Upper lobe of right lung (tissue), 1 donor: ENCODE results near the gene SPHK2. TPM values are rescaled to one million over a fixed set of nuclear protein-coding genes. Genes with fewer than 3 reads are reported as not detected.

ENCODE experiments used
- ATAC-seq: fragments of 200-7000 bp; cut with Tn5 transposase; one replicate; pipeline ENCODE4 v1.9.1; 2020; ENCODE audit warnings: mild to moderate bottlenecking, moderate library complexity
- DNase-seq: peaks from one replicate; pipeline ENCODE4 v3.0.0-alpha.2; 2020
- H3K27ac ChIP-seq: fragments of 200-600 bp; one replicate; pipeline ENCODE4 v1.8.0; 2022
- H3K27me3 ChIP-seq: fragments of 200-600 bp; one replicate; pipeline ENCODE4 v1.8.0; 2022; ENCODE audit warnings: mild to moderate bottlenecking
- H3K36me3 ChIP-seq: fragments of 200-600 bp; one replicate; pipeline ENCODE4 v1.8.0; 2022
- H3K4me1 ChIP-seq: fragments of 200-600 bp; one replicate; pipeline ENCODE4 v1.8.0; 2022
- H3K4me3 ChIP-seq: fragments of 200-600 bp; one replicate; pipeline ENCODE4 v1.8.0; 2022; ENCODE audit warnings: mild to moderate bottlenecking
- H3K9me3 ChIP-seq: fragments of 200-600 bp; one replicate; pipeline ENCODE4 v1.8.0; 2022
- CTCF ChIP-seq: fragments of 200-600 bp; IDR thresholded peaks from one replicate; pipeline ENCODE4 v1.8.0; 2022; ENCODE audit warnings: antibody characterized with exemption
- intact Hi-C: fragments of 100-400 bp; cut with DNase I; formaldehyde crosslinking; loops from one replicate; pipeline ENCODE4 v1.11.0; 2022
- total RNA-seq: library from RNA; stranded (reverse); fragmentation: NEBNext Ultra II Directional; extraction: Animal tissue kit (Norgen Biotek cat#: 25700); gene quantifications from one replicate; pipeline ENCODE4 v1.2.1, GENCODE V29; 2021
- donor health status: DM: no; HTN: yes; CAD: no; lungs with severe emphysema.

Gene SPHK2
- total RNA-seq, 1 donor from 2014 or later = 23.3 TPM

- Histone ChIP-seq H3K4me3 (peak overlapping the region; percentile 80), H3K36me3 (peaks cover 2% of the 10 kb centered on the region), H3K4me1 (peaks cover 24% of the 10 kb centered on the region), H3K27ac (peak overlapping the region; percentile 93), H3K9me3 (no peaks in the 10 kb centered on the region), H3K27me3 (no peaks in the 10 kb centered on the region)
- DNase-seq (peak; percentile 89), ATAC-seq (peak; percentile 56)
- intact Hi-C loops = no loop called here
- TF ChIP-seq CTCF = no peak
Measured at GRCh38 chr19:48637948-48638830, 18.9 kb downstream of the SPHK2 start.

- intact Hi-C loops = no loop called here
- ATAC-seq = no peak
- H3K9me3 ChIP-seq = no peaks in the 10 kb centered on the region
- no peaks in the 10 kb centered on the region for H3K36me3 ChIP-seq
- peak; percentile 72 for DNase-seq
- H3K4me3 ChIP-seq = peak overlapping the region; percentile 80
- TF ChIP-seq CTCF = no peak
- H3K4me1 ChIP-seq = peaks cover 17% of the 10 kb centered on the region
- peak overlapping the region; percentile 93 for H3K27ac ChIP-seq
- H3K27me3 ChIP-seq = no peaks in the 10 kb centered on the region
Measured at GRCh38 chr19:48638831-48639381, 19.6 kb downstream of the SPHK2 start.

GRCh38 chr19:48639483-48640375, 20.4 kb downstream of the SPHK2 start:
- intact Hi-C loops = no loop called here
- DNase-seq = no peak
- Histone ChIP-seq H3K27me3 (no peaks in the 10 kb centered on the region), H3K36me3 (no peaks in the 10 kb centered on the region), H3K27ac (no peak overlapping the region), H3K9me3 (no peaks in the 10 kb centered on the region), H3K4me1 (peaks cover 16% of the 10 kb centered on the region), H3K4me3 (no peak overlapping the region)
- TF ChIP-seq CTCF = no peak
- ATAC-seq = no peak

- no peak for ATAC-seq
- no peak for TF ChIP-seq CTCF
- DNase-seq = no peak
- Histone ChIP-seq H3K36me3 (no peaks in the 10 kb centered on the region), H3K4me3 (no peak overlapping the region), H3K4me1 (peaks cover 20% of the 10 kb centered on the region), H3K27me3 (no peaks in the 10 kb centered on the region), H3K9me3 (no peaks in the 10 kb centered on the region), H3K27ac (no peak overlapping the region)
- intact Hi-C loops = no loop called here
Measured at GRCh38 chr19:48641850-48642249, 22.5 kb downstream of the SPHK2 start.

GRCh38 chr19:48642862-48643261, 23.6 kb downstream of the SPHK2 start:
- no peaks in the 10 kb centered on the region for H3K27me3 ChIP-seq
- DNase-seq = no peak
- H3K27ac ChIP-seq = no peak overlapping the region
- intact Hi-C loops = no loop called here
- no peaks in the 10 kb centered on the region for H3K36me3 ChIP-seq
- H3K4me3 ChIP-seq = no peak overlapping the region
- ATAC-seq = no peak
- no peak for TF ChIP-seq CTCF
- peaks cover 20% of the 10 kb centered on the region for H3K4me1 ChIP-seq
- no peaks in the 10 kb centered on the region for H3K9me3 ChIP-seq
